ENCODE results near the gene C1orf56. TPM values are rescaled to one million over a fixed set of nuclear protein-coding genes. Genes with fewer than 3 reads are reported as not detected.
"Not testable (repeated sequence)": the region's sequence is repeated elsewhere in the genome, so short reads cannot be mapped to it uniquely, and the experiment has no call there.

Gene C1orf56
- total RNA-seq, 1 experiment from 2014 or later, result 0.74 TPM

- Histone ChIP-seq H3K4me3 (peak overlapping the region; percentile 79), H3K36me3 (peaks cover 27% of the 10 kb centered on the region), H3K9me3 (replicated peaks) (no peaks in the 10 kb centered on the region), H3K27ac (peak overlapping the region; percentile 84), H3K27me3 (replicated peaks) (no peaks in the 10 kb centered on the region), H3K4me1 (replicated peaks) (peaks cover 31% of the 10 kb centered on the region)
- DNase-seq (ENCODE audit: low read depth in 1 of 2, low spot score in 2 of 2), result peak in 1 of 2 experiments; percentile 39
Measured at GRCh38 chr1:151060657-151061421, 13.3 kb downstream of the C1orf56 start.

- Histone ChIP-seq H3K27ac (peak overlapping the region; percentile 84), H3K4me1 (replicated peaks) (peaks cover 30% of the 10 kb centered on the region), H3K9me3 (replicated peaks) (no peaks in the 10 kb centered on the region), H3K27me3 (replicated peaks) (no peaks in the 10 kb centered on the region), H3K4me3 (no peak overlapping the region), H3K36me3 (peaks cover 18% of the 10 kb centered on the region)
- no peak for DNase-seq (ENCODE audit: low read depth in 1 of 2, low spot score in 2 of 2)
Measured at GRCh38 chr1:151061704-151062103, 14.2 kb downstream of the C1orf56 start.

- Histone ChIP-seq H3K4me3 (no peak overlapping the region), H3K4me1 (replicated peaks) (peaks cover 19% of the 10 kb centered on the region), H3K27ac (peak overlapping the region; percentile 71), H3K9me3 (replicated peaks) (no peaks in the 10 kb centered on the region), H3K27me3 (replicated peaks) (no peaks in the 10 kb centered on the region), H3K36me3 (0 out of 2 replicates have a peak, but pooled peaks cover 9% of the 10 kb centered on the region)
- DNase-seq (ENCODE audit: low read depth in 1 of 2, low spot score in 2 of 2), result peak; percentile 36 to 65
Measured at GRCh38 chr1:151062741-151063371, 15.3 kb downstream of the C1orf56 start.

GRCh38 chr1:151065089-151065645, 17.6 kb downstream of the C1orf56 start:
- no peak for DNase-seq (ENCODE audit: low read depth in 1 of 2, low spot score in 2 of 2)
- Histone ChIP-seq H3K9me3 (replicated peaks) (no peaks in the 10 kb centered on the region), H3K27me3 (replicated peaks) (no peaks in the 10 kb centered on the region), H3K4me1 (replicated peaks) (peaks cover 16% of the 10 kb centered on the region), H3K4me3 (no peak overlapping the region), H3K27ac (no peak overlapping the region), H3K36me3 (peaks cover 13% of the 10 kb centered on the region)

GRCh38 chr1:151067185-151067584, 19.6 kb downstream of the C1orf56 start:
- no peaks in the 10 kb centered on the region for H3K27me3 ChIP-seq (replicated peaks)
- H3K9me3 ChIP-seq (replicated peaks), result no peaks in the 10 kb centered on the region
- peaks cover 13% of the 10 kb centered on the region for H3K36me3 ChIP-seq
- H3K4me3 ChIP-seq, result no peak overlapping the region
- DNase-seq (ENCODE audit: low read depth in 1 of 2, low spot score in 2 of 2), result no peak
- H3K4me1 ChIP-seq (replicated peaks), result peaks cover 12% of the 10 kb centered on the region
- no peak overlapping the region for H3K27ac ChIP-seq

- Histone ChIP-seq H3K4me1 (replicated peaks) (peaks cover 5% of the 10 kb centered on the region), H3K27me3 (replicated peaks) (no peaks in the 10 kb centered on the region), H3K4me3 (no peak overlapping the region), H3K9me3 (replicated peaks) (no peaks in the 10 kb centered on the region), H3K36me3 (peaks cover 9% of the 10 kb centered on the region), H3K27ac (no peak overlapping the region)
- DNase-seq (ENCODE audit: low read depth in 1 of 2, low spot score in 2 of 2), result no peak
Measured at GRCh38 chr1:151069103-151069486, 21.5 kb downstream of the C1orf56 start.

- no peaks in the 10 kb centered on the region for H3K9me3 ChIP-seq (replicated peaks)
- peak within 1 kb of the TSS; percentile 96 for H3K27ac ChIP-seq
- H3K36me3 ChIP-seq, result peaks cover 9% of the 10 kb centered on the region
- peaks cover 5% of the 10 kb centered on the region for H3K4me1 ChIP-seq (replicated peaks)
- H3K4me3 ChIP-seq, result peak within 1 kb of the TSS; percentile 51
- peak; percentile 92 to 97 for DNase-seq (ENCODE audit: low read depth in 1 of 2, low spot score in 2 of 2)
- no peaks in the 10 kb centered on the region for H3K27me3 ChIP-seq (replicated peaks)
Measured at GRCh38 chr1:151070474-151071276, 23.1 kb downstream of the C1orf56 start, which contains the start of gene GABPB2. TSS of gene GABPB2 (plus strand) at chr1:151070761. CDS start at chr1:151088190, 17,429 bp downstream.

- DNase-seq (ENCODE audit: low read depth in 1 of 2, low spot score in 2 of 2), result no peak
- no peaks in the 10 kb centered on the region for H3K9me3 ChIP-seq (replicated peaks)
- no peak overlapping the region for H3K27ac ChIP-seq
- H3K4me3 ChIP-seq, result no peak overlapping the region
- peaks cover 9% of the 10 kb centered on the region for H3K36me3 ChIP-seq
- H3K4me1 ChIP-seq (replicated peaks), result peaks cover 5% of the 10 kb centered on the region
- no peaks in the 10 kb centered on the region for H3K27me3 ChIP-seq (replicated peaks)
Measured at GRCh38 chr1:151072224-151072623, 24.7 kb downstream of the C1orf56 start.

GRCh38 chr1:151085953-151086559, 38.5 kb downstream of the C1orf56 start:
- Histone ChIP-seq H3K36me3 (no peaks in the 10 kb centered on the region), H3K4me1 (replicated peaks) (no peaks in the 10 kb centered on the region), H3K27ac (no peak overlapping the region), H3K27me3 (replicated peaks) (no peaks in the 10 kb centered on the region), H3K4me3 (no peak overlapping the region), H3K9me3 (replicated peaks) (no peaks in the 10 kb centered on the region)
- DNase-seq (ENCODE audit: low read depth in 1 of 2, low spot score in 2 of 2), result no peak

GRCh38 chr1:151097426-151097825, 49.9 kb downstream of the C1orf56 start:
- H3K36me3 ChIP-seq; H3K27ac ChIP-seq; H3K27me3 ChIP-seq (replicated peaks); H3K4me3 ChIP-seq; H3K4me1 ChIP-seq (replicated peaks); H3K9me3 ChIP-seq (replicated peaks); DNase-seq (ENCODE audit: low read depth in 1 of 2, low spot score in 2 of 2): not testable (repeated sequence)

- H3K4me3 ChIP-seq, result no peak overlapping the region
- no peaks in the 10 kb centered on the region for H3K9me3 ChIP-seq (replicated peaks)
- DNase-seq (ENCODE audit: low read depth in 1 of 2, low spot score in 2 of 2), result no peak
- H3K27me3 ChIP-seq (replicated peaks), result no peaks in the 10 kb centered on the region
- no peaks in the 10 kb centered on the region for H3K4me1 ChIP-seq (replicated peaks)
- H3K27ac ChIP-seq, result no peak overlapping the region
- H3K36me3 ChIP-seq, result no peaks in the 10 kb centered on the region
Measured at GRCh38 chr1:151098126-151098525, 50.6 kb downstream of the C1orf56 start.
